HepG2 (cell line): Measurements from ENCODE around the gene MARK2. TPM values are rescaled to one million over a fixed set of nuclear protein-coding genes. Genes with fewer than 3 reads are reported as not detected.

Experiments
- ARID4A ChIP-seq: sonication (generic); formaldehyde crosslinking; IDR thresholded peaks from 2 replicates; pipeline ENCODE4 v1.5.0; 2020; ENCODE audit warnings: mild to moderate bottlenecking, missing genetic modification reagents, borderline replicate concordance
- CHD2 ChIP-seq: IDR thresholded peaks from 2 replicates; pipeline ENCODE4 v1.6.1; 2011; ENCODE audit warnings: low read depth, low read length, improper control_type of control experiment
- CSRNP1 ChIP-seq: sonication (generic); formaldehyde crosslinking; IDR thresholded peaks from 2 replicates; pipeline ENCODE4 v1.8.1; 2023; ENCODE audit warnings: mild to moderate bottlenecking, missing genetic modification reagents
- E2F2 ChIP-seq: sonication (generic); formaldehyde crosslinking; IDR thresholded peaks from 2 replicates; pipeline ENCODE4 v1.4.0; 2020; ENCODE audit warnings: missing genetic modification reagents, borderline replicate concordance
- FOSL2 ChIP-seq: sonication (generic); formaldehyde crosslinking; IDR thresholded peaks from 2 replicates; pipeline ENCODE4 v1.4.0; 2020; ENCODE audit warnings: missing genetic modification reagents
- HIC2 ChIP-seq: sonication (generic); formaldehyde crosslinking; IDR thresholded peaks from 2 replicates; pipeline ENCODE4 v1.9.0; 2022; ENCODE audit warnings: low read depth, missing genetic modification reagents
- HNF4A ChIP-seq: sonication (generic); formaldehyde crosslinking; IDR thresholded peaks from 2 replicates; pipeline ENCODE4 v1.4.0; 2020; ENCODE audit warnings: missing genetic modification reagents
- KAT2B ChIP-seq: fragments of 150-350 bp; IDR thresholded peaks from 2 replicates; pipeline ENCODE4 v1.6.1; 2014; ENCODE audit warnings: low read depth, low read length, borderline replicate concordance
- KMT2B ChIP-seq: IDR thresholded peaks from 2 replicates; pipeline ENCODE4 v1.6.1; 2016; ENCODE audit warnings: missing genetic modification reagents, missing compliant biosample characterization
- MED8 ChIP-seq: sonication (generic); formaldehyde crosslinking; IDR thresholded peaks from 2 replicates; pipeline ENCODE4 v1.8.1; 2023; ENCODE audit warnings: mild to moderate bottlenecking, missing genetic modification reagents; ENCODE audit not compliant: insufficient replicate concordance
- MXD4 ChIP-seq: IDR thresholded peaks from 2 replicates; pipeline ENCODE4 v1.6.1; 2016; ENCODE audit warnings: mild to moderate bottlenecking, missing biosample characterization, missing genetic modification reagents
- NFE2L1 ChIP-seq: sonication (generic); formaldehyde crosslinking; IDR thresholded peaks from 2 replicates; pipeline ENCODE4 v1.4.0; 2020; ENCODE audit warnings: missing genetic modification reagents, mild to moderate bottlenecking, borderline replicate concordance
- PRPF4 ChIP-seq: fragments of 200-400 bp; formaldehyde crosslinking; IDR thresholded peaks from 2 replicates; pipeline ENCODE4 v1.6.1; 2016; ENCODE audit warnings: low read length, low read depth; ENCODE audit not compliant: poor library complexity, severe bottlenecking
- SCMH1 ChIP-seq: sonication (generic); formaldehyde crosslinking; IDR thresholded peaks from 2 replicates; pipeline ENCODE4 v1.9.0; 2021; ENCODE audit warnings: missing genetic modification reagents, mild to moderate bottlenecking, borderline replicate concordance
- TCF12 ChIP-seq, 2 experiments: fragments of 450-650 bp in 1 of 2; sonication (generic) in 1 of 2; formaldehyde crosslinking in 1 of 2; IDR thresholded peaks; 2 replicates each; pipeline versions ENCODE4 v1.6.1 to v1.8.0; 2017 to 2022; ENCODE audit warnings: antibody characterized with exemption in 1 of 2, mild to moderate bottlenecking in 1 of 2, missing genetic modification reagents in 1 of 2, moderate library complexity in 1 of 2
- ZFP36 ChIP-seq: fragments of 150-350 bp; IDR thresholded peaks from 2 replicates; pipeline ENCODE4 v1.6.1; 2018; ENCODE audit warnings: borderline replicate concordance, low read length, low read depth; ENCODE audit not compliant: partially characterized antibody
- ZNF205 ChIP-seq: IDR thresholded peaks from 2 replicates; pipeline ENCODE4 v1.6.1; 2018; ENCODE audit warnings: missing biosample characterization, missing genetic modification reagents
- ZNF253 ChIP-seq: sonication (generic); formaldehyde crosslinking; IDR thresholded peaks from 2 replicates; pipeline ENCODE4 v1.8.0; 2022; ENCODE audit warnings: mild to moderate bottlenecking, missing genetic modification reagents, borderline replicate concordance
- ZNF326 ChIP-seq: sonication (generic); formaldehyde crosslinking; IDR thresholded peaks from 2 replicates; pipeline ENCODE4 v1.4.0; 2020; ENCODE audit warnings: missing genetic modification reagents, borderline replicate concordance
- ZNF333 ChIP-seq: sonication (generic); formaldehyde crosslinking; IDR thresholded peaks from 2 replicates; pipeline ENCODE4 v1.4.0; 2020; ENCODE audit warnings: mild to moderate bottlenecking, missing genetic modification reagents, borderline replicate concordance
- ZNF543 ChIP-seq: sonication (generic); formaldehyde crosslinking; IDR thresholded peaks from 2 replicates; pipeline ENCODE4 v1.4.0; 2020; ENCODE audit warnings: mild to moderate bottlenecking, missing genetic modification reagents
- ZSCAN30 ChIP-seq: sonication (generic); formaldehyde crosslinking; IDR thresholded peaks from 2 replicates; pipeline ENCODE4 v1.5.0; 2020; ENCODE audit warnings: mild to moderate bottlenecking, missing genetic modification reagents
- polyA plus RNA-seq, 8 experiments: library from polyadenylated mRNA; depleted of rRNA in 3 of 8; stranded (reverse) in 7 of 8; unstranded in 1 of 8; fragments of >200 nt; fragmentation: Illumina TruSeq in 4 of 8; extraction: Trizol in 4 of 8; gene quantifications; 2 replicates each; pipeline versions ENCODE4 v1.2.1 to v1.2.3, GENCODE V29; 2011 to 2016; ENCODE audit warnings: low read depth in 4 of 8, missing spikeins in 1 of 8, mixed read lengths in 1 of 8; ENCODE audit not compliant: insufficient read depth in 1 of 8
- total RNA-seq, 5 experiments: library from RNA; depleted of rRNA; stranded (reverse); fragments of >200 nt; fragmentation: Illumina TruSeq; extraction: Trizol; gene quantifications; 2 replicates each; pipeline ENCODE4 v1.2.3, GENCODE V29; 2016; ENCODE audit warnings: low read depth in 1 of 5

Gene MARK2
- total and polyA plus RNA-seq, 2 of the 13 experiments (the other 11 are each of a cell fraction or from before 2014, with no cell fraction given): 13.5 to 13.9 TPM

- TF ChIP-seq ARID4A (CRISPR knock-in tag) (no peak; the same call in 1 of the 2 replicates), SCMH1 (no peak), CHD2 (no peak), KAT2B (no peak), NFE2L1 (no peak), HNF4A (peak; percentile 82), ZNF205 (no peak), MED8 (CRISPR knock-in tag) (no peak), FOSL2 (CRISPR knock-in tag) (0 out of 2 replicates have a peak, but pooled peaks have one; percentile 18), TCF12 (IDR thresholded peaks at IDR 0.05) (no peak), TCF12 (CRISPR knock-in tag; IDR thresholded peaks at IDR 0.05) (no peak), ZNF253 (CRISPR knock-in tag) (no peak), ZNF333 (CRISPR knock-in tag) (no peak), PRPF4 (no peak), HIC2 (peak; percentile 99), ZNF543 (CRISPR knock-in tag) (no peak), KMT2B (CRISPR knock-in tag) (no peak), ZSCAN30 (no peak), MXD4 (CRISPR knock-in tag) (0 out of 2 replicates have a peak, but pooled peaks have one; percentile 51), ZNF326 (no peak), E2F2 (CRISPR knock-in tag) (no peak), ZFP36 (no peak), CSRNP1 (CRISPR knock-in tag) (no peak)
These were observed 24.0 kb downstream of the MARK2 start (continued) for GRCh38 chr11:63862923-63863322.
